ENCODE results near the gene IRX5.

The IRX5 gene

GRCh38 chr16:54952195-54952594 is 21.5 kb downstream of the IRX5 start:
- Histone ChIP-seq H3K27ac (ENCODE audit: low read depth, low read length) (no peak overlapping the region), H3K79me2 (ENCODE audit: control insufficient read depth, low read length) (no peaks in the 10 kb centered on the region), H3F3A (ENCODE audit: control insufficient read depth, insufficient read depth) (no peaks in the 10 kb centered on the region), H3K4me3 (ENCODE audit: low read length) (no peak overlapping the region), H3K4me1 (ENCODE audit: control insufficient read depth, low read length) (no peaks in the 10 kb centered on the region), H4K20me1 (ENCODE audit: control insufficient read depth, insufficient read depth, low read depth, low read length) (no peaks in the 10 kb centered on the region), H3K27me3 (ENCODE audit: control insufficient read depth, low read length) (no peaks in the 10 kb centered on the region), H3K4me2 (ENCODE audit: low read length) (no peak overlapping the region), H3K9me3 (ENCODE audit: control insufficient read depth, insufficient read depth, low read length) (no peaks in the 10 kb centered on the region), H3K36me3 (ENCODE audit: control insufficient read depth, low read length) (no peaks in the 10 kb centered on the region), H3K9me2 (replicated peaks; ENCODE audit: control insufficient read depth, low read length) (no peaks in the 10 kb centered on the region)
- no peak for TF ChIP-seq EZH2phosphoT487 (IDR thresholded peaks at IDR 0.05; ENCODE audit: borderline replicate concordance, low read length)
- no peak for TF ChIP-seq CTCF (IDR thresholded peaks at IDR 0.05; ENCODE audit: low read depth, low read length, poor library complexity, severe bottlenecking)

GRCh38 chr16:54953461-54953860 is 22.8 kb downstream of the IRX5 start:
- no peaks in the 10 kb centered on the region for H4K20me1 ChIP-seq (ENCODE audit: control insufficient read depth, insufficient read depth, low read depth, low read length)
- no peaks in the 10 kb centered on the region for H3K27me3 ChIP-seq (ENCODE audit: control insufficient read depth, low read length)
- no peaks in the 10 kb centered on the region for H3K9me3 ChIP-seq (ENCODE audit: control insufficient read depth, insufficient read depth, low read length)
- no peaks in the 10 kb centered on the region for H3K36me3 ChIP-seq (ENCODE audit: control insufficient read depth, low read length)
- H3K27ac ChIP-seq (ENCODE audit: low read depth, low read length): no peak overlapping the region
- no peaks in the 10 kb centered on the region for H3K79me2 ChIP-seq (ENCODE audit: control insufficient read depth, low read length)
- no peaks in the 10 kb centered on the region for H3K9me2 ChIP-seq (replicated peaks; ENCODE audit: control insufficient read depth, low read length)
- H3K4me1 ChIP-seq (ENCODE audit: control insufficient read depth, low read length): no peaks in the 10 kb centered on the region
- no peak overlapping the region for H3K4me2 ChIP-seq (ENCODE audit: low read length)
- H3K4me3 ChIP-seq (ENCODE audit: low read length): no peak overlapping the region
- TF ChIP-seq CTCF (IDR thresholded peaks at IDR 0.05; ENCODE audit: low read depth, low read length, poor library complexity, severe bottlenecking) (no peak), EZH2phosphoT487 (IDR thresholded peaks at IDR 0.05; ENCODE audit: borderline replicate concordance, low read length) (no peak)
- H3F3A ChIP-seq (ENCODE audit: control insufficient read depth, insufficient read depth): no peaks in the 10 kb centered on the region

GRCh38 chr16:54954220-54954619 is 23.6 kb downstream of the IRX5 start:
- Histone ChIP-seq H3K36me3 (ENCODE audit: control insufficient read depth, low read length) (no peaks in the 10 kb centered on the region), H3K27ac (ENCODE audit: low read depth, low read length) (no peak overlapping the region), H3K4me2 (ENCODE audit: low read length) (no peak overlapping the region), H3K4me1 (ENCODE audit: control insufficient read depth, low read length) (no peaks in the 10 kb centered on the region), H3F3A (ENCODE audit: control insufficient read depth, insufficient read depth) (no peaks in the 10 kb centered on the region), H3K4me3 (ENCODE audit: low read length) (no peak overlapping the region), H3K27me3 (ENCODE audit: control insufficient read depth, low read length) (no peaks in the 10 kb centered on the region), H3K9me2 (replicated peaks; ENCODE audit: control insufficient read depth, low read length) (no peaks in the 10 kb centered on the region), H3K79me2 (ENCODE audit: control insufficient read depth, low read length) (no peaks in the 10 kb centered on the region), H4K20me1 (ENCODE audit: control insufficient read depth, insufficient read depth, low read depth, low read length) (no peaks in the 10 kb centered on the region), H3K9me3 (ENCODE audit: control insufficient read depth, insufficient read depth, low read length) (no peaks in the 10 kb centered on the region)
- TF ChIP-seq EZH2phosphoT487 (IDR thresholded peaks at IDR 0.05; ENCODE audit: borderline replicate concordance, low read length) (no peak), CTCF (IDR thresholded peaks at IDR 0.05; ENCODE audit: low read depth, low read length, poor library complexity, severe bottlenecking) (no peak)

- H3K4me3 ChIP-seq (ENCODE audit: low read length): no peak overlapping the region
- H4K20me1 ChIP-seq (ENCODE audit: control insufficient read depth, insufficient read depth, low read depth, low read length): no peaks in the 10 kb centered on the region
- no peak overlapping the region for H3K4me2 ChIP-seq (ENCODE audit: low read length)
- TF ChIP-seq EZH2phosphoT487 (IDR thresholded peaks at IDR 0.05; ENCODE audit: borderline replicate concordance, low read length): no peak
- no peak for TF ChIP-seq CTCF (IDR thresholded peaks at IDR 0.05; ENCODE audit: low read depth, low read length, poor library complexity, severe bottlenecking)
- no peaks in the 10 kb centered on the region for H3K79me2 ChIP-seq (ENCODE audit: control insufficient read depth, low read length)
- no peaks in the 10 kb centered on the region for H3K27me3 ChIP-seq (ENCODE audit: control insufficient read depth, low read length)
- no peaks in the 10 kb centered on the region for H3K4me1 ChIP-seq (ENCODE audit: control insufficient read depth, low read length)
- no peaks in the 10 kb centered on the region for H3K9me3 ChIP-seq (ENCODE audit: control insufficient read depth, insufficient read depth, low read length)
- no peaks in the 10 kb centered on the region for H3K36me3 ChIP-seq (ENCODE audit: control insufficient read depth, low read length)
- no peak overlapping the region for H3K27ac ChIP-seq (ENCODE audit: low read depth, low read length)
- no peaks in the 10 kb centered on the region for H3F3A ChIP-seq (ENCODE audit: control insufficient read depth, insufficient read depth)
- H3K9me2 ChIP-seq (replicated peaks; ENCODE audit: control insufficient read depth, low read length): no peaks in the 10 kb centered on the region
Measured at GRCh38 chr16:54955757-54956156, 25.1 kb downstream of the IRX5 start.
